Cardiac muscle cell (in vitro differentiated cells and primary cell): Measurements from ENCODE around the gene SLC51B. TPM values are rescaled to one million over a fixed set of nuclear protein-coding genes. Genes with fewer than 3 reads are reported as not detected.

Experiments
- DNase-seq, 2 donors: peaks; one replicate each; pipeline versions ENCODE4 v3.0.0 to v3.0.0-alpha.2; 2010 to 2017; ENCODE audit warnings: low read depth in 1 of 2, low spot score in 1 of 2
- H3K27ac ChIP-seq: fragments of 200-600 bp; sonication (generic); 2 replicates; pipeline ENCODE4 v1.5.1; 2016
- H3K27me3 ChIP-seq: fragments of 200-600 bp; sonication (generic); 2 replicates; pipeline ENCODE4 v1.6.0; 2016; ENCODE audit warnings: control low read depth
- H3K36me3 ChIP-seq: fragments of 200-600 bp; sonication (generic); 2 replicates; pipeline ENCODE4 v1.5.1; 2016; ENCODE audit warnings: control low read depth
- H3K4me1 ChIP-seq: fragments of 200-600 bp; sonication (generic); 2 replicates; pipeline ENCODE4 v1.8.1; 2017; ENCODE audit warnings: low read depth, mild to moderate bottlenecking, mixed run types
- H3K4me3 ChIP-seq: fragments of 200-600 bp; sonication (generic); 2 replicates; pipeline ENCODE4 v1.5.1; 2016; ENCODE audit warnings: mild to moderate bottlenecking
- H3K9me3 ChIP-seq: fragments of 200-600 bp; sonication (generic); 2 replicates; pipeline ENCODE4 v1.5.1; 2017; ENCODE audit warnings: low read depth, mild to moderate bottlenecking, control low read depth
- CTCF ChIP-seq: IDR thresholded peaks from 2 replicates; pipeline ENCODE4 v1.5.1; 2012; ENCODE audit warnings: low read depth, mild to moderate bottlenecking, low read length
- polyA plus RNA-seq: library from polyadenylated mRNA; unstranded; fragments of >200 nt; fragmentation: Nextera tagmentation; extraction: Ambion mirVana; gene quantifications from 2 replicates; pipeline ENCODE4 v1.2.1, GENCODE V29; 2016
- total RNA-seq: library from RNA; depleted of rRNA; stranded (reverse); fragments of >200 nt; gene quantifications from 2 replicates; pipeline ENCODE4 v1.2.3, GENCODE V29; 2016

The SLC51B gene
- total and polyA plus RNA-seq, 2 experiments from 2014 or later, result not detected

DNA sequence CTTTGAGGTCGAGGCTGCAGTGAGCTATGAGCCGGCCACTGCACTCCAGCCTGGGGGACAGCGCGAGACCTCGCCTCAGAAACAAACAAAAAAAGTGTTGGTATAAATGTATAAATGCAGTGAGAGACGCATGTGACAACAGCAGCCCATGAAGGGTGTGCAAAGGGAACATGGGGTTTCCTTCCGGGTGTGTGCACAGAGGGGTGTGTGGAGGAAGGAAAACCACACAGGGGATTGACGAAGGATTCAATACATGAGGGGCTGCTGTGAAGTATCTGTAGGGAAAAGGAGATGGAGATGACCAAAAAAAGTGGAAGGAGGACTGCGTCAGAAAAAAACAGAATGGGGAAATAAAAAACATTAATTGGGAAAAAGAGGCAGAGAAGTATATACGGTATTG, 16.8 kb upstream of the SLC51B start:
- peak overlapping the region; percentile 83 for H3K4me3 ChIP-seq
- no peak overlapping the region for H3K27ac ChIP-seq
- H3K4me1 ChIP-seq, result peaks cover 7% of the 10 kb centered on the region
- no peaks in the 10 kb centered on the region for H3K9me3 ChIP-seq
- no peaks in the 10 kb centered on the region for H3K27me3 ChIP-seq
- no peak for DNase-seq
- H3K36me3 ChIP-seq, result peaks cover 4% of the 10 kb centered on the region
- TF ChIP-seq CTCF, result no peak

GRCh38 chr15:65028921-65029735, 16.1 kb upstream of the SLC51B start, which contains the start of gene MTFMT:
MTFMT (minus strand) TSS chr15:65029639; CDS start chr15:65029613, 26 bp downstream.
- peak within 1 kb of the TSS; percentile 83 for H3K4me3 ChIP-seq
- DNase-seq, result peak; percentile 87 to 91
- no peaks in the 10 kb centered on the region for H3K27me3 ChIP-seq
- H3K36me3 ChIP-seq, result peaks cover 4% of the 10 kb centered on the region
- H3K4me1 ChIP-seq, result peaks cover 7% of the 10 kb centered on the region
- H3K9me3 ChIP-seq, result no peaks in the 10 kb centered on the region
- peak within 1 kb of the TSS; percentile 37 for H3K27ac ChIP-seq
- TF ChIP-seq CTCF, result peak; percentile 8

GRCh38 chr15:65029736-65030208, 15.4 kb upstream of the SLC51B start:
- TF ChIP-seq CTCF, result no peak
- H3K27me3 ChIP-seq, result no peaks in the 10 kb centered on the region
- H3K27ac ChIP-seq, result no peak overlapping the region
- H3K9me3 ChIP-seq, result no peaks in the 10 kb centered on the region
- peak overlapping the region; percentile 83 for H3K4me3 ChIP-seq
- peaks cover 7% of the 10 kb centered on the region for H3K4me1 ChIP-seq
- no peak for DNase-seq
- peaks cover 4% of the 10 kb centered on the region for H3K36me3 ChIP-seq

DNA sequence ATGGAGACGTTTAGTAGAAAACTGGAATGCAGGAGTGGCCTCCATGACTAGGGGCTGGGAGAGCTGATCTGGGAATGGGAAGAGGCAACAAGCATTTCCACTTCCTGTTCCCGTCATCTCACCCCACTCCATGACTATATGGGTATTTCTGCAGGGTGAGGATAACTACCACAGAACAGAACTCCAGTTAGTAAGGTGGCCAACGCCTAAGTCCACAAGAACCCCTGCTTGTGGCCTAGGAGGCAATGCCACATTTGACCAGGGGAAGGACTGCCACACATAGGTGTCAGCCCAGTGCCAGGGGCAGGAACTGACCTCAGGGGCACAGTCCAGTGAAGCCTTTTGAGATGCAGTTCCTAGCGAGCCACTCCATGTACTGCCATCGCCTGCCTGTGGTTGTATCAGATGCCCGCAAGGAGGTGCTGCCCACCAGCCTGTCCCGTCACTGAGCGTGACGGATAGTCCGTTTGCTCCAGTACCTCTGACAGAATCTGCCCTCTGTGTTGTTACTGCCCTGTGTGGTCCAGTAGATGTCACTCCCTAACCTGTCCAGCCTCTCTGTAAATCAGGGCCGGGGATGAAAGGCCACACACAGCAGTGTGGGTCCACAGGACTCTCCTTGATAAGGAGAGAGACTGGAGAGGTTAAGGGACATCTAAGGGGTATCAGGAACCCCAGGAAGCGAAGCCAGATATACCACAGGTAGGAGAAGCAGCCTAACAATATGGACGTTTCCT, 12.2 kb upstream of the SLC51B start:
- H3K9me3 ChIP-seq, result no peaks in the 10 kb centered on the region
- H3K36me3 ChIP-seq, result no peaks in the 10 kb centered on the region
- no peaks in the 10 kb centered on the region for H3K27me3 ChIP-seq
- peak; percentile 66 to 85 for DNase-seq
- no peak overlapping the region for H3K27ac ChIP-seq
- TF ChIP-seq CTCF, result peak; percentile 67
- peaks cover 7% of the 10 kb centered on the region for H3K4me1 ChIP-seq
- no peak overlapping the region for H3K4me3 ChIP-seq

- TF ChIP-seq CTCF, result peak; percentile 62
- DNase-seq, result peak in 1 of 2 donors; percentile 60
Measured at GRCh38 chr15:65033659-65034269, 11.4 kb upstream of the SLC51B start.

More at GRCh38 chr15:65033659-65034269, 11.4 kb upstream of the SLC51B start:
- H3K4me1 ChIP-seq, result no peaks in the 10 kb centered on the region
- H3K27me3 ChIP-seq, result no peaks in the 10 kb centered on the region
- H3K9me3 ChIP-seq, result no peaks in the 10 kb centered on the region
- H3K27ac ChIP-seq, result no peak overlapping the region
- H3K4me3 ChIP-seq, result no peak overlapping the region
- no peaks in the 10 kb centered on the region for H3K36me3 ChIP-seq
